ENCODE data around the gene ADAMTS7.
"Not testable (repeated sequence)": the region's sequence is repeated elsewhere in the genome, so short reads cannot be mapped to it uniquely, and the experiment has no call there.

The ADAMTS7 gene

DNA sequence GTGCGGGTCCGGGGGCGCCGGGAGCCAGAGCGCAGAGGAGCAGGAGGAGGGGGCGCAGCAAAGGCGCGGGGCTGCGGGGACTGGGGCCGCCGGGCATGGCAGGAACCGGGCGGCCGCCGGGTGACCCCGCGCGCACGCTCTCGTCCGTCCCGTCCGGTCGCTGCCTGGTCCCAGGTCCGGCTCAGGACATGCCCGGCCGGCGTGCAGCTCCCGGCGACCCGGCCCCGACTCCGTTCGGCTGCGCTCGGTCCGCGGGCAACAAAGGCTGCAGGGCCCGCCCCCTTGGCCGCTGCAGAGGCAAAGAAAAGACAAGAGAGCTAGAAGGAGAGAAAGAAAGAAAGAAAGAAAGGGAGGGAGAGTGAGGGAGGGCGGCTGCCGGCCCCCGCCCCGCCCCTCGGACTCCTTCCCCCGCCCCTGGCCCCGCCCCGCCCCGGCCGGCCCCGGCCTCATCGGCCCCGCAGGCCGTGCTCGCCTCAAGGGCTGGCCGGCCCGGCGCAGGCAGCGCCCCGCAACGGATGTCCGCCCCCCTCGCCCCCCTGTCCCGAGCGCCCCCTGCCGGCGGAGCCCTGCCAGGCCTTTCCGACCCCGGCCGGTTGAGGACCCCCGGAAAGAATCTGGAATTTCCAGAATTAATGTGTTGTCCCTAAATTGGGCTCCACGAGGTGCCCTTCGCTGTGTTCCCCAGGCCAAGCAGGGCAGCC is at the start of gene ADAMTS7:
Gene ADAMTS7 (minus strand): TSS at position 341 of the 701 bp plus-strand sequence. CDS start 244 bp downstream, at position 97.
- no peak for DNase-seq

DNA sequence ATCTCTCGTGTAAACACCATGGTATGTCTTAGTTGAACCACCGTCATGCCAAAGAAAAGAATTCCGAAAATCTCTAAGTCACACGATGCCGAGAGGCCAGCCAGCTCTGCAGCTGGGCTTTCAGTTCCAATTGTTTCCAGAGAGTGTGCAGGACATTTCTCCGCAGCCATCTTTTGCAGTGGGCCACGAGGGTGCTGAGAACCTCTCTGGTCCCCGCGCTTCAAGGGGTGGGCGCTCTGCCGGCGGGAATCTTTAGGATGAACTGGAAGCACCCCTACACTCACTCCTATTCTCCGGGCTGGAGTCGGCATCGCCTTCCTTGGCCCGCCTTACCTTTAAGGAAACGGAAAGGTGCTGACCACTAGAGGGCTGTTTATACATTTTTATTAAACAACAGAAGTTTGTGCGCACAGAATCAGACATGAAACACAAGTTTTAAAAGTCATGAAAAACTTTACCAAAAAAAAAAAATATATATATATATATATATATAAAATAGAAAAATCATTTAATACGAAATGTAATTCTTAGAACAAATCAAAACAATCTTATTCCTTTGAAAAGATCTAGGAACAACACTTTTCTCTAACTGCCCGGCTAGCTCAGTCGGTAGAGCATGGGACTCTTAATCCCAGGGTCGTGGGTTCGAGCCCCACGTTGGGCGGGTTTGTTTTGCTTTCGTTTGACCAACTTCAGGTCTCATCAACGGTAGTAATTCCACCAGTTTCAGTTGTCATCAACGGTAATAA is 48.9 kb upstream of the ADAMTS7 start:
- peak; percentile 84 for DNase-seq

DNA sequence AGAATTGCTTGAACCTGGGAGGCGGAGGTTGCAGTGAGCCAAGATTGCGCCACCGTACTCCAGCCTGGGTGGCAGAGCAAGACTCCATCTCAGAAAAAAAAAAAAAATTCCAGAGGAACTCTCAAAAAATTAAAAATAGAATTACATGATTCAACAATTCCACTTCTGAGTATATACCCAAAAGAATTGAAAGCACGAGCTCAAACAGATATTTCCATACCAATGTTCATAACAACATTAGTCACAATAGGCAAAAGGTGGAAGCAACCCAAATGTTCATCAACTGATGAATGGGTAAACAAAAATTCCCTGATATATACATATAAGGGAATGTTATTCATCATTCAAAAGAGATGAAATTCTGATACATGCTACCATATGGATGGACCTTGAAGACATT is 44.5 kb upstream of the ADAMTS7 start:
- no peak for DNase-seq

GRCh38 chr15:78854833-78855372 is 43.6 kb upstream of the ADAMTS7 start:
- no peak for DNase-seq

DNA sequence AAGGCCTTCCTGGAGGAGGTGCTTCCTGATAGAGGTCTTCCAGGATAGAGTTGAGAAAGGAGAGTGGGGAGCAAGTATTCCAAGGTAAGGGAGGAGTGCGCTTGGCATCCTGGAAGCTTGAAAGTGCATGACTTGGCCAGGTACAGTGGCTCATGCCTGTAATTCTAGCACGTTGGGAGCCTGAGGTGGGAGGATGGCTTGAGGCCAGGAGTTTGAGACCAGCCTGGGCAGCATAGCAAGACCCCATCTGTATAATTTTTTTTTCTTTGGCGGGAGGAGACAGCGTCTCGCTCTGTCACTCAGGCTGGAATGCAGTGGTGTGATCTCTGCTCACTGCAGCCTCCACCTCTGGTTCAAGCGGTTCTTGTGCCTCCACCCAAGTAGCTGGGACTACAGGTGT is 42.2 kb upstream of the ADAMTS7 start:
- no peak for DNase-seq

GRCh38 chr15:78850941-78851755 is 39.9 kb upstream of the ADAMTS7 start:
- DNase-seq = no peak

DNA sequence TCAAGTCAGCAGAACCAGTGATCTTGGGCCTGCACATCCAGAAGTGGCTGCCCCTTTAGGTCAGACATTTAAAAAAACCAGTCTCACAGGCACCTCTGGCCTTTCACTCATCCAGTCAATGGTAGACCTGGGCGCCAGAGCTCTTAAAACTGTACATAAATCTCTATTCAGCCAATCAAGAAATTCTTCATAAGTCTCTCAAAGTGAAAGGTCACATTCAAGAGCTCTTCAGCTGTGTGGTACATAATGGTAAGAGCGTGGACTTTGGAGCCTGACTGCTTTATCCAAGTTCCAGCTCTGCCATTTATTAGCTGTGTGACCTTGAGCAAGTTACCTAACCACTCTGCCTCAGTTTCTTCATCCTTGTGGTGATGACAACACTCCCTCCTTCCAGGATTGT is 39.1 kb upstream of the ADAMTS7 start:
- no peak for DNase-seq

DNA sequence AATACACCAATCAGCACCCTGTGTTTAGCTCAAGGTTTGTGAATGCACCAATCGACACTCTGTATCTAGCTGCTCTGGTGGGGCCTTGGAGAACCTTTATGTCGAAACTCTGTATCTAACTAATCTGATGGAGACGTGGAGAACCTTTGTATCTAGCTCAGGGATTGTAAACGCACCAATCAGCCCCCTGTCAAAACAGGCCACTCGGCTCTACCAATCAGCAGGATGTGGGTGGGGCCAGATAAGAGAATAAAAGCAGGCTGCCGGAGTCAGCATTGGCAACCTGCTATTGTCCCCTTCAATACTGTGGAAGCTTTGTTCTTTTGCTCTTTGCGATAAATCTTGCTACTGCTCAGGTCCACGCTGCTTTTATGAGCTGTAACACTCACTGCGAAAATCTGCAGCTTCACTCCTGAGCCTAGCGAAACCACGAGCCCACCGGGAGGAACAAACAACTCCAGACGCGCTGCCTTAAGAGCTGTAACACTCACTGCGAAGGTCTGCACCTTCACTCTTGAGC is 36.2 kb upstream of the ADAMTS7 start:
- not testable (repeated sequence) for DNase-seq

DNA sequence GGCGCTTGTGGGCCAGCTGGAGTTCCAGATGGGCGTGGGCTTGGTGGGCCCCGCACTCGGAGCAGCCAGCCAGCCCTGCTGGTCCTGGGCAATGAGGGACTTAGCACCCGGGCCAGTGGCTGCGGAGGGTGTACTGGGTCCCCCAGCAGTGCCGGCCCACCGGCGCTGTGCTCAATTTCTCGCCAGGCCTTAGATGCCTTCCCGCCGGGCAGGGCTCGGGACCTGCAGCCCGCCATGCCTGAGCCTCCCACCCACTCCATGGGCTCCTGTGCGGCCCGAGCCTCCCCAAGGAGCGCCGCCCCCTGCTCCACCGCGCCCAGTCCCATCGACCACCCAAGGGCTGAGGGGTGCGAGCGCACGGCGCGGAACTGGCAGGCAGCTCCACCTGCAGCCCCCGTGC is 35.6 kb upstream of the ADAMTS7 start:
- DNase-seq = not testable (repeated sequence)

DNA sequence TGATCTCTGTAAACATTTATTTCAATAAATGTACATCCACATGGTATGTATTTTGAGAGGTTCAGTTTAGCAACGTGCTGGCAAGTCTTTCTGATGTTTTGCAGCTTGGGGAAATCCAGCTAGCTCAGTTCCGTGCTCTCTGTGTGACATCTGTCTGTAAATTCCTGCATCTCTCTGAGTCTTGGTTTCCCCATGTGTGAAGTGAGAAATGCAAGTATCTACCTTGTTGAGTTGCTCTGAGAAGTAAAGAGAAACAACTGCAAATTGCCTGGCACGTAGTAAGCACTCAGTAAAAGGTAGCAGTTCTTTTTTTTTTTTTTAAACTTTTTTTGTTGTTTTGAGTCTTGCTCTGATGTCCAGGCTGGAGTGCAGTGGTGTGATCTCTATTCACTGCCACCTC is 31.3 kb upstream of the ADAMTS7 start:
- no peak for DNase-seq

- no peak for DNase-seq
Observed at GRCh38 chr15:78841891-78842290, 30.6 kb upstream of the ADAMTS7 start.

DNA sequence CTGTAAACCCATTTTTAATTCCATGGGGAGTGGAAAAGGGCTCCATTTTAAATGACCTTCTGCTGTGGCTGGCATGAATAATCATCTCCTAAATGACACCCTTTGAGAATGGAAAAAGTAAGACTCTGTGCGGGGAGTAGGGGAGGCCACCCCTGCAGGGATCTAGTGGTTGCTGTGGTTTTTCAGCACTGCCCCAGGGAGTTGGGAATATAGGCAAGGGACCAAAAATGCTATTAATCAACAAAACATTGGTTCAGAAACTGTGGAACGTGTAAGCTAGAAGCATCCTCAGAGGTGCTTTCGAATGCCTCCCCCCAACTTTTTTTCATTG is 30.1 kb upstream of the ADAMTS7 start:
- DNase-seq = no peak

DNA sequence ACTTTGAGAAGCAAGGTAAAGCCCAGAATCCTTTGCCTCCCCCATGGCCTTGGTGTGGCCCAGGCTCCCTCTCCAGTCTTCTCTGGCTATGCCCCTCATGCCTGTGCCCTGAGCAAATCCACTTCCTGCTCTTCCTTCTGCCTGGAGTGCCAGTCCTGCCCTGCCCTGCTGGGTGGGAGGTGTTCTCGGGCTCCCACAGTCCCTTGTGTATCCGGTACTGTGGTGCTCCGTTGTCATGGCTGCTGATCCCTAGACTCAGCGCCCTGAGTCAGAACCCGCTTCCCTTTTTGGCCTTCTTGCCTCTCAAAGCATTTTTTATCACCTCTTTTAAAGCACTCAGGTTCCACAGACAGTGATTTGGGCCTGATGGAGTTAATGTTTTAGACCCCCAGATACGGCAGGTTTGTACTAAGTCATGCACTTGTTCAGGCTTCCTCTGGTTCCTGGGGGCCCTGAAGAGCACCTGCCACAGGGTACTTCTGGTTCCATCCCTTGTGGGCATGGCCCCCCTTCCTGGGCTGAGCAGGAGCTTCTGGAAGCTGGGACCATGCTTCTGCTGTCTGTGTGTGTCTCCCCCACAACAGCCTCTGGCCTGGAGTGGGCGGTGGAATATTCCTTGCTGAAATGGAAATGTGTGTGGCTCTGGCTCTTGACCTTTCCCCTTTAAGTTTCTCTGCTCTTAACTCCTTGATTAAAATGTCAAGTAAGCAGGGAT is 29.6 kb upstream of the ADAMTS7 start:
- DNase-seq = no peak

GRCh38 chr15:78839151-78839550 is 27.9 kb upstream of the ADAMTS7 start:
- not testable (repeated sequence) for DNase-seq

DNA sequence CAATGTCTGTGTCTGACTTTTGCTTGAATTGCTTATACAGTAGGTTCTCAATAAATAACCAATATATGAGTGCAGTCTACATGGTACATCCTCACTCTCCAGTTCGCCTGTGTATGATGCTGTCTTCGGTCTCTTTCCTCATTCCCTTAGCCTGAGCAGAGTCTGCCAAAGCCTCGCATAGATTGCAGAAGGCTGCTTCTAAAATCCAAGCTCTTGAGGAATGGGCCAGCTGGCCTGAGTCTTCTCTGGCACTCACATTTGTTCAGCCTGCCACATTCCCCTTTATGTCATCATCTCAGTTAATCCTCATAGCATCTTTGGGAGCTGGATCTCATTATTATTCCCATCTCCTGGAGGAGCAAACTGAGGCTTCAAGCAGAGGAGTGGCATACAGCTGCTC is 27.2 kb upstream of the ADAMTS7 start:
- DNase-seq = no peak

- no peak for DNase-seq
Observed at GRCh38 chr15:78837543-78837942, 26.3 kb upstream of the ADAMTS7 start.

GRCh38 chr15:78837131-78837530 is 25.9 kb upstream of the ADAMTS7 start:
- no peak for DNase-seq

DNA sequence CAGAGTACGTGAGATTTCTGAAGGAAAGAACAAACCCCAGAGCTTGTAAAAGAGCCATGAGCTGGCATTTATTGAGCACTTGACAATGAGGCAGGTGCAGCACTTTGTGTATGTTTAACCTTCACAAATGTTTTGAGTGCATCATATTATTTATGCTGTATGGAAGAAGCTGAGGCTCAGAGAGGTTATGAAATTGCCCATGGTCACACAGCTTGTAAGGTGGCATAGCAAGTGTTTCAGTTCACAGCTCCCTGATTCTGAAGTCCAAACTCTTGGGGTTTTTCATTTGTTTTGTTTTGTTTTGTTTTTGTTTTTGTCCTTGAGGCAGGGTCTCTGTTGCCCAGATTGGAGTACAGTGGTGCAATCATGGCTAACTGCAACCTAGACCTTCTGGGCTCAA is 25.1 kb upstream of the ADAMTS7 start:
- DNase-seq = no peak

DNA sequence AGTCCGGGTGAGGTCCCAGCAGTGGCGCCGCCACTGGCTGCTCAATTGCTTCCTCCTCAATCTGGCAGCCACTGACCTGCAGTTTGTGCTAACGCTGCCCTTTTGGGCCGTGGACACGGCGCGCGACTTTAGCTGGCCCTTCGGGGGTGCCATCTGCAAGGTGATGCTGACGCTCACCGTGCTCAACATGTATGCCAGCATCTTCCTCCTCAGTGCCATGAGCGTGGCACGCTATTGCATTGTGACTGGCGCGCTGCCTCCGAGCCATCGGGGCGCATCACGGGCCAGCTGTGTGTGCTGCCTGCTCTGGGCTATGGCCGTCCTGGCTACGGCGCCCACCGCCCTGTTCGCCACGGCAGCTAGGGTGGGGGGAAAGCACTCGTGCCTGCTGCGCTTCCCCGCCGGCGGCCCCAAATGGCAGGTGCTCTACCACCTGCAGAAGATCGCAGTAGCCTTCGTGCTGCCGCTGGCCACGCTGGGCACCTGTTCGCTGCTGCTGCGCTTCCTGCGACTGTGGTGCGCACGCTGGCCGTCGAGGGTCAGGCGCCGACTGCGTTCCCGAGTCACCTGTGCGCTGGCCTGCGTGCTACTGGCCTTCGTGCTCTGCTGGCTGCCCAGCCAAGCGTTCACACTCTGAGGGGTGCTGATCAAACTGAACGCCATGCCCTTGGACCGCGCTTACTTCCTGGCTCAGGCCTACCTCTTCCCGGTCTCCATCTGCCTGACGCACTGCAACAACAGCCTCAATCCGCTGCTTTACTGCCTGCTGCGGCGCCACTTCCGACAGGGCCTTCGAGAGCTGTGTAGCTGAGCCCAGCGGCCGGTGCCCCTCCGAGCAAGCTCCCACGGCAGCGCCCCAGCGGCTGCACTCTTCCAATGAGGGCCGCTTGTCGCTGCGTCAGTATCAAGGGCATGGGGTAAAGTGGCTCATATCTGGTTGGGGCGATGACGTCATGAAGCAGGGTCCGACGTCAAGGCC is 20.3 kb upstream of the ADAMTS7 start:
- DNase-seq = no peak

- DNase-seq = no peak
Observed at GRCh38 chr15:78830514-78831228, 19.4 kb upstream of the ADAMTS7 start.

- no peak for DNase-seq
Observed at GRCh38 chr15:78828920-78829319, 17.7 kb upstream of the ADAMTS7 start.

Data from NCI-H524 treated with DMSO at 0.1 percent for 48 hours (cell line).